GM08714 (cell line): Measurements from ENCODE around the gene BSDC1.
"Not testable (repeated sequence)": the region's sequence is repeated elsewhere in the genome, so short reads cannot be mapped to it uniquely, and the experiment has no call there.

Experiments used
- H3K4me3 ChIP-seq: fragments of 200-500 bp; sonication (Bioruptor generic); 2 replicates; pipeline ENCODE4 v1.5.1; 2014; ENCODE audit warnings: mild to moderate bottlenecking, low read length, inconsistent platforms
- ZNF274 ChIP-seq: IDR thresholded peaks from 2 replicates; pipeline ENCODE4 v1.6.1; 2012; ENCODE audit warnings: mild to moderate bottlenecking, low read depth, low read length

BSDC1 gene

GRCh38 chr1:32377541-32378220 lies 16.6 kb downstream of the BSDC1 start:
- no peak for TF ChIP-seq ZNF274
- H3K4me3 ChIP-seq, result no peak overlapping the region

- no peak overlapping the region for H3K4me3 ChIP-seq
Measured at GRCh38 chr1:32376199-32376598, 18.0 kb downstream of the BSDC1 start.

GRCh38 chr1:32373996-32374592 lies 20.1 kb downstream of the BSDC1 start:
- H3K4me3 ChIP-seq, result no peak overlapping the region
- no peak for TF ChIP-seq ZNF274

More at GRCh38 chr1:32376199-32376598, 18.0 kb downstream of the BSDC1 start:
- TF ChIP-seq ZNF274, result no peak

- no peak for TF ChIP-seq ZNF274
- H3K4me3 ChIP-seq, result no peak overlapping the region
Measured at GRCh38 chr1:32372149-32372756, 22.0 kb downstream of the BSDC1 start.

GRCh38 chr1:32367912-32368635 lies 26.2 kb downstream of the BSDC1 start:
- no peak overlapping the region for H3K4me3 ChIP-seq
- TF ChIP-seq ZNF274, result no peak

GRCh38 chr1:32365445-32365844 lies 28.8 kb downstream of the BSDC1 start:
- no peak overlapping the region for H3K4me3 ChIP-seq
- TF ChIP-seq ZNF274, result no peak

GRCh38 chr1:32364836-32365235 lies 29.4 kb downstream of the BSDC1 start:
- TF ChIP-seq ZNF274, result no peak
- H3K4me3 ChIP-seq, result no peak overlapping the region

- no peak for TF ChIP-seq ZNF274
- no peak overlapping the region for H3K4me3 ChIP-seq
Measured at GRCh38 chr1:32363713-32364112, 30.5 kb downstream of the BSDC1 start.

GRCh38 chr1:32362474-32363313 lies 31.5 kb downstream of the BSDC1 start, which contains the start of the genes FAM229A and TSSK3:
TSS of gene FAM229A (minus strand) at chr1:32362485. CDS start at chr1:32362091, 394 bp downstream.
TSS of gene TSSK3 (plus strand) at chr1:32362539. CDS start at chr1:32362702, 163 bp downstream.
- TF ChIP-seq ZNF274, result no peak
- peak within 1 kb of the TSS; percentile 4; the same call in 1 of the 2 replicates for H3K4me3 ChIP-seq

- no peak for TF ChIP-seq ZNF274
- H3K4me3 ChIP-seq, result peak overlapping the region; percentile 4; the same call in 1 of the 2 replicates
Measured at GRCh38 chr1:32361674-32362473, 32.4 kb downstream of the BSDC1 start.

- H3K4me3 ChIP-seq, result no peak overlapping the region
- TF ChIP-seq ZNF274, result no peak
Measured at GRCh38 chr1:32361308-32361673, 33.0 kb downstream of the BSDC1 start.

- no peak for TF ChIP-seq ZNF274
- no peak overlapping the region for H3K4me3 ChIP-seq
Measured at GRCh38 chr1:32358435-32358834, 35.8 kb downstream of the BSDC1 start.

GRCh38 chr1:32357614-32358013 lies 36.6 kb downstream of the BSDC1 start:
- no peak for TF ChIP-seq ZNF274

GRCh38 chr1:32356478-32356877 lies 37.8 kb downstream of the BSDC1 start:
- H3K4me3 ChIP-seq, result no peak overlapping the region
- TF ChIP-seq ZNF274, result no peak

More at GRCh38 chr1:32357614-32358013, 36.6 kb downstream of the BSDC1 start:
- H3K4me3 ChIP-seq, result no peak overlapping the region

GRCh38 chr1:32355778-32356177 lies 38.5 kb downstream of the BSDC1 start:
- not testable (repeated sequence) for H3K4me3 ChIP-seq
